ENCODE data around the gene NANP.
"Not testable (repeated sequence)": the region's sequence is repeated elsewhere in the genome, so short reads cannot be mapped to it uniquely, and the experiment has no call there.

- TF ChIP-seq CTCF (IDR thresholded peaks at IDR 0.05); ZFX (IDR thresholded peaks at IDR 0.05; ENCODE audit: borderline replicate concordance): not testable (repeated sequence)
Observed at GRCh38 chr20:25602191-25602913, 21.5 kb downstream of the NANP start.

All from 22Rv1 (cell line).